Skeletal muscle cell (primary cell): ENCODE measurements around the gene CALD1.

Source experiments
- DNase-seq: peaks from one replicate; pipeline ENCODE4 v3.0.0-alpha.2; 2010; ENCODE audit warnings: low read depth
- H3K4me3 ChIP-seq: 2 replicates; pipeline ENCODE4 v1.5.1; 2011; ENCODE audit warnings: low read depth, mild to moderate bottlenecking, control low read depth, low read length, moderate library complexity

CALD1 gene

DNA sequence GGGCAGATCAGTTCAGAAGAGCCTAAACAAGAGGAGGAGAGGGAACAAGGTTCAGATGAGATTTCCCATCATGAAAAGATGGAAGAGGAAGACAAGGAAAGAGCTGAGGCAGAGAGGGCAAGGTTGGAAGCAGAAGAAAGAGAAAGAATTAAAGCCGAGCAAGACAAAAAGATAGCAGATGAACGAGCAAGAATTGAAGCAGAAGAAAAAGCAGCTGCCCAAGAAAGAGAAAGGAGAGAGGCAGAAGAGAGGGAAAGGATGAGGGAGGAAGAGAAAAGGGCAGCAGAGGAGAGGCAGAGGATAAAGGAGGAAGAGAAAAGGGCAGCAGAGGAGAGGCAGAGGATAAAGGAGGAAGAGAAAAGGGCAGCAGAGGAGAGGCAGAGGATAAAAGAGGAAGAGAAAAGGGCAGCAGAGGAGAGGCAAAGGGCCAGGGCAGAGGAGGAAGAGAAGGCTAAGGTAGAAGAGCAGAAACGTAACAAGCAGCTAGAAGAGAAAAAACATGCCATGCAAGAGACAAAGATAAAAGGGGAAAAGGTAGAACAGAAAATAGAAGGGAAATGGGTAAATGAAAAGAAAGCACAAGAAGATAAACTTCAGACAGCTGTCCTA is 154.1 kb downstream of the CALD1 start:
- no peak for DNase-seq
- no peak overlapping the region for H3K4me3 ChIP-seq

- DNase-seq = no peak
- H3K4me3 ChIP-seq = no peak overlapping the region
Observed at GRCh38 chr7:134935701-134936100, 156.3 kb downstream of the CALD1 start.

DNA sequence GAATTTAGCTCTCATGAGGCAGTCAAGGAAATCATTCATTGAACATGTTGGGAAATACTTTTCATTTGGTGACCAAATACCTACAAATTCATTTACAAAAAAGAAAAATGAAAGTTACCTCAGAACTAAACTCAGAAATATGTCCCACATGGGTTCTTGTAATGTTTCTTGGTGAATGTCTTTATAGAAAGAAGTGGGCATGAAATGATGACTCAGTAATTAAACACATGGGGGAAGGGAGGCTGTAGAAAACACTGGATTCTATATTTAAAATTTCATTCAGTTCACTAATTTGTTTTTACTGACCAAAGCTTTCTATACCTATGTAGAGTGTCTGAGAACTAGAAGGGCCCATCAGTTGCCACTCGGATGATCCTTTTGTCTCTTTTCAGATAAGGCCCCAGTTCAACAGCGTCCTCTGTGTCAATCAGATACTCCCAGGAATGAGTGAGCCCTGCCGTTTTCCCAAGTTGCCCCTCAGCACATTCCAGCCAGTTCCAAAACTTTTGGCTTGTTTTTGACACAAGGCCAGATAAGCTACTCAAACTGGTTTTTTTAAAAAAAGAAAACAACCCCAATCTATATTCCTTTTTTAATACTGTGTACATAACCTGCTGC is 157.6 kb downstream of the CALD1 start:
- DNase-seq = no peak
- H3K4me3 ChIP-seq = no peak overlapping the region

- DNase-seq = no peak
- no peak overlapping the region for H3K4me3 ChIP-seq
Observed at GRCh38 chr7:134938141-134938540, 158.7 kb downstream of the CALD1 start.

DNA sequence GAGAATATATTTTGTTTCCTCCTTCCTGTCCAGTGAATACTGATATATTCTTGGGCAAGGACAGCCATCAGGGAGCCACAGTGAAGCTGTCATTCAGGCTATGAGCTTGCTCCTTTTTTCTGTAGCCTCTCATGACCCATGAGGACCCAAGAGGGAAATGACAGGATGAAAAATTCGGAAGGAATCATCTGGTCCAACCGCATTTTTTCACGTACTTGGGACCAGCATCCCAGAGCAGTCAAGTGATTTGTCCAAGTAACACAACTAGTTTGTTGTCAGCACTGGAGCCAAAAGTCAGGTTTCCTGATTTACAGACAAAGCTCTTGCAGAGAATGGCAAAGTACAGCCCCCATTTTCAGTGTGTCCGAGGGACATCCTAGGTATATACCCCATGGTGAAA is 159.7 kb downstream of the CALD1 start:
- H3K4me3 ChIP-seq = no peak overlapping the region
- DNase-seq = no peak

GRCh38 chr7:134940729-134941128 is 161.3 kb downstream of the CALD1 start:
- no peak for DNase-seq
- no peak overlapping the region for H3K4me3 ChIP-seq

DNA sequence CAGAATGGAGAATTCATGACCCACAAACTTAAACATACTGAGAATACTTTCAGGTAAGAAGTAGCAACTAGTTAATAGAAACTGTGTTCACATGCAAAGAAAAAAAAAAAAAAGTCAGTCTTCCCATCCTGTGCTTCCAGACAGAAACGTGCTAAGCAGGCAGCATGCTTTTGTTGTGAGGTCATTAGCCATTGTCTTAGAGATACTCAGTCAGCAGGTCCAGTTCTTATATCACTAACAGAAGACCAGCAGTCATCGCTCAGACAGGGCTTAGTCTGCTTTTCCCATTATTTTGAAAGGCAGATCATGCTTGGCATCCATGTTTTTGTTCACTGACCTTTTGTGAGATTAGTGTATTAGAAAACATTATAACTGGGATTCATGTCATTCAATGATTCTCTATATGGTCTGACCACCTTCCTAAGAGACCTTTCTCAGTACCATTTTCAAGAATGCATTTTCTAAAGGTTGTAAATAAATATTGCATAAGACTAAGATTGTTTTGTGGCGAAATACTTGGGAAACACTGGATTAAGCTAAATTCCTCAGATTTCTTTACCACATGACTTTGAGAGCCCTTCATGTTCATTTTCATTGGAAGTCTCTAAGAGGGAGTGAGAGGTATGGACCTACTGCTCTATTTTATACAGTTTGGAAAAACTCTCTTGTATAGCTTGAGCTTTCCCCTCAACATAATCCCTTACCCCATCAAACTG is 161.9 kb downstream of the CALD1 start:
- H3K4me3 ChIP-seq = no peak overlapping the region
- DNase-seq = peak; percentile 73

GRCh38 chr7:134941952-134942351 is 162.5 kb downstream of the CALD1 start:
- no peak overlapping the region for H3K4me3 ChIP-seq
- no peak for DNase-seq

DNA sequence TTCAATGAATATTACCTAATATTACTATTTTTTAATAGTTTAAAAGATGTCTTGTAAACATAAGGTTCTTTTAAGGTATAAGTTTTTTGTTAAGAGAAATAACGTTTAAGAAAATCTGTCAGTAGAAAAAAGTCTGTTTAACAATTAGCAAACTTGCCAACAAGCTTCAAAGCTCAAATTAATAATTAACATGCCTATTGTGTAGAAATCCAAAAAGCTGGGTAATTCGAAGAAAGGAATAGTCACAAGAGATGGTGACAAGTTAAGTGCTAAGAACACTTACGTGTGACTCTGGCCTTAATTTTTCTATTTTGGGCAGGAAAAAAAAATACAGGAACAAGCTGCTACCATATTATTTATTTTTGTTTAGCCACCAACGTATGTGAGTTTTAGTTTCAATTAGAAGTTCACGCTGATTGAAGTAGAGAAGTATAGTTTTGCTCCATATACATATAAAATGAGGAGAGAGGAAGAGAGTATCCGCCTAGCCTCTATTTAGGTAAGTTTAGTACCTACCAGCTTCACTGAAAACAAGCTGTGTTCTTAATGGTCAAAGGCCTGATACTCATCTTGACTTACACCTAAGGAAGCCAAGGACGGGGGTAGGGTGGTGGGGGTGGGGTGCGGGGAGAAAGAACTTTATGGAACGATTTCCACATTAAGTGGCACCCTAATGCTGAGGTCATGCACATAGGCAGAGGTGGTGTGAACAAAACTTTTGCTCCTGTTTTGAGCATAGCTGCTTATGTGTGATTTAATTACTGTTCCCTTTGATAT is 163.4 kb downstream of the CALD1 start:
- no peak overlapping the region for H3K4me3 ChIP-seq
- no peak for DNase-seq

- DNase-seq = no peak
- no peak overlapping the region for H3K4me3 ChIP-seq
Observed at GRCh38 chr7:134943785-134944400, 164.5 kb downstream of the CALD1 start.

DNA sequence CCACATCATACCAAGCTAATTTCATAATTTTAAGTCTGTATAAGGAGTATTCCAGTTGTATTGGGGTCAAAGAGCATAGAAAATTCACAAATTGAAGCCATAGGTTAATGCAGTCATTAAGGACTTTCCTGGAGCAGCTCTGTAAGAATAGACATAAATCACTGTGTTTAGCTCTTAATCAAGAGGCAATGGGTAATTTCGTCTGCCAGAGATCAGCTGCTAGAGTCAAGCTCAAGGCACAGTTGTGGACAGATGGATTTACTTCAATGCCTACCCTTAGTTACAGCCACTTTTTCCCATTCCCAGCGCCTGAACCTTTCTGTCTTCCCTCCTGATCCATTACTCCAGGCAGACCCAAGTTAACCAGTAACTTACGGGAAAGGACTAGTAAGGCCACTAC is 166.3 kb downstream of the CALD1 start:
- DNase-seq = no peak
- no peak overlapping the region for H3K4me3 ChIP-seq

- DNase-seq = no peak
Observed at GRCh38 chr7:134946260-134946659, 166.8 kb downstream of the CALD1 start.

DNA sequence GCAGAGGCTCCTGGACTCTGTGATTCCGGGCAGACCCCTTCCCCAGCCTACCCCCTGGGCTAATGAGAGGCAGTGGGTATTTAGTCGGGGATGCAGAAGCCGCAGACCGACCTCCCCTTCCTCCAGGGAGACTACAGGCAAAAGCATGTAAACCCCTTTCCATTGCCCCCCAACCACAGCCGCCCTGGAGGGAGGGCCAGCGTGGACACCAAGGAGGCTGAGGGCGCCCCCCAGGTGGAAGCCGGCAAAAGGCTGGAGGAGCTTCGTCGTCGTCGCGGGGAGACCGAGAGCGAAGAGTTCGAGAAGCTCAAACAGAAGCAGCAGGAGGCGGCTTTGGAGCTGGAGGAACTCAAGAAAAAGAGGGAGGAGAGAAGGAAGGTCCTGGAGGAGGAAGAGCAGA is 167.9 kb downstream of the CALD1 start:
- DNase-seq = no peak
- H3K4me3 ChIP-seq = no peak overlapping the region

More at GRCh38 chr7:134946260-134946659, 166.8 kb downstream of the CALD1 start:
- H3K4me3 ChIP-seq = no peak overlapping the region

DNA sequence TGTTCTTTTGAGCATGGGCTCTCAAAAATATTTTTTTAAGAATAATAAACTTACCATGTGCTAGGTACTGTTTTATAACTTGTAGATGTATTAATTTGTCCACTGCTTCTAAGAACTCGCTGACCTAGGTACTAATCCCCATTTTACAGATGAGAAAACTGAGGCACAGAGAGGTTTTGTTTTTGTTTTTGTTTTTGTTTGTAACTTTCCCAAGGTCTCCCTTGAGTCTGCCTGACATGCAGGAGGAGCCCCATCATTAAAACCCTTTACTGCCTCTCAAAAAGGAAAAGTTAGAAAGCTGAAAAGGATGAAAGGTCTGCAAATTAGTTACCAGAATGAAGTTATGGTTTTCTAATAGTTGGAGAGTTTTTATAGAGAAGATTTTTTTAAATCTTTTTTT is 168.4 kb downstream of the CALD1 start:
- no peak for DNase-seq
- H3K4me3 ChIP-seq = no peak overlapping the region

DNA sequence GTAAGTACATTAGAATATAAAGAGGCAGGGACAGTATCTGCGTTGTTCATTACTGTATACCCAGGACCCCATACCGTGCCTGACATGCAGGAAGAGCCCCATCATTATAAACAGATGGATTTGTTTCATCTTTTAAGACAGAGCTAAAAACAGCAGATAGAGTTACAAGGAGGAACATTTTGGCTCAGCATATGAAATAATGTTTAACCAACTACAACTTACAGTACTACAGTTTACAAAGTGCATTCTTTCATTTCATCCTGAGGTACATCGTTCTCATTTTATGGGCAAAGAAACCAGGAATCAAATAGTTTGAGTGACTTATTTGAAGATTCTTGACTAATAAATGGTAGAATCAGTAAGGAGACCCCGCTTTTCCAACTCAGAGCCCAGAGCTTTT is 168.8 kb downstream of the CALD1 start:
- H3K4me3 ChIP-seq = no peak overlapping the region
- DNase-seq = no peak

GRCh38 chr7:134948736-134949135 is 169.3 kb downstream of the CALD1 start:
- no peak overlapping the region for H3K4me3 ChIP-seq
- DNase-seq = no peak

GRCh38 chr7:134949171-134949570 is 169.7 kb downstream of the CALD1 start:
- DNase-seq = no peak

DNA sequence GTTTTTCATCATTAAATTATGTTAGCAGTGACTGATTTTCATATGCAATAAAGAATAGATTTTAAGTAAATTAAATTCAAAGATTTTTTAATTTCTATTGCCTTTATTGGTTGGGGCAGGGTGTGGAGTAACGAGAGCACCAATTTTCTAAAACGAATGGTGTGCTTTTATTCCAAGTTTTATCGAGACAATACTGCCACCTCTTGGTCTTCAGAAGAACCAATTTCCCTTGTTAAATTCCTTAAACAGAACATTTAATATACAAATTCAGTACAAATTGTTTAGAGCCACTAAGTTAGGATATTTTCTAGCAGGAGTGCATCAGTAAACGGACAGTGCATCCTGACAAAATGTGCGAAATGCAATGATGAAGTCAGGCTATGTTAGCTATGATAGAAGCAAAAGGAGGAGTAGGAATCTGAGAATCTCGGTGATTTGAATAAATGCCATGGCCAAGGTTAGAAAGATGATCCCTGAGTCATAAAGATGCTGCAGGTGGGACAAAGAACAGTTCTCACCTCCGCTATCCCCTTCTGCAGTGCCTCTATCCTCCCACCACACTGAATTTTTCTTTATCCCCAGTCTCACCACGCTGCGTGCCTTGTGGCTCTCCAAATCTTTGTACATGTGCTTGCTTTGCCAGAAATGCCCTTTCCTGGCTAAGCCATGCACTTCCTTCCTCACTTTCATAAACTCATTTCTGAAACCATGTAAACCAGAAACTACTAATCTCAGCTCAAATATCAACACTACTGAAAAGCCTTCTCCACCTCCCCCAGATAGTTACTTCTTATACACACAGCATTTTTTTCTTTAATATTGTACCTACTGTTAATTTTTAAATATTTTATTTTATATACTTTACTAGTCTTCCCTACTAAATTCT is 175.0 kb downstream of the CALD1 start:
- DNase-seq = no peak

More at GRCh38 chr7:134949171-134949570, 169.7 kb downstream of the CALD1 start:
- no peak overlapping the region for H3K4me3 ChIP-seq

GRCh38 chr7:134957005-134957404 is 177.6 kb downstream of the CALD1 start:
- no peak for DNase-seq

More for the DNA sequence above, 175.0 kb downstream of the CALD1 start:
- no peak overlapping the region for H3K4me3 ChIP-seq

More at GRCh38 chr7:134957005-134957404, 177.6 kb downstream of the CALD1 start:
- H3K4me3 ChIP-seq = no peak overlapping the region
